Measurements from ENCODE around the gene SEMA3G. TPM values are rescaled to one million over a fixed set of nuclear protein-coding genes. Genes with fewer than 3 reads are reported as not detected.

SEMA3G gene
- total RNA-seq, 1 experiment from 2014 or later, result not detected

DNA sequence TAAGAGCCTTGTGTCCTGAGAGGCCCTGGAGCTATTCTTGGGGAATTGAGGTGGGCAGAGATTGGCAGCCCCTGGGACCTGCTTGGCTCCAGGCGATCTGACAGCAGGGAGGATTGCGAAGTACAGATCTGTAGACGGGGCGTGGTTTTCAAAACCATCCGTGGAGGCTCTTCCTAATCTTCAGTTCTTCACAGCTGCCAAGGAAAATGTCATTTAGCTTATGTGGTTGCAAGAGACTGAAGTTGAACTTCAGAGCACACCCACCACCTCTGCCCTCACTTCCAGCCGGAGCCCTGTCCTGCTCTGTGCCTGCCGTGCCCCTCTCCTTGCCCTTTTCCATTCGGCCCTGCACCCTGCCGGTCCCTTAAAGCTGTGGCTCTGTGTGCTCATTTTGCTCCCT, 23.4 kb upstream of the SEMA3G start:
- Histone ChIP-seq H3K27me3 (replicated peaks; ENCODE audit: insufficient read depth, low read depth, low read length, poor library complexity) (no peaks in the 10 kb centered on the region), H3K4me3 (ENCODE audit: low read depth, low read length, poor library complexity, severe bottlenecking) (no peak overlapping the region), H3K9me3 (ENCODE audit: low read depth, low read length, poor library complexity, severe bottlenecking) (no peaks in the 10 kb centered on the region), H3K27ac (ENCODE audit: low read depth, low read length, poor library complexity, severe bottlenecking) (no peak overlapping the region), H3K4me1 (ENCODE audit: insufficient read depth, low read length, poor library complexity, severe bottlenecking) (no peaks in the 10 kb centered on the region), H3K36me3 (ENCODE audit: insufficient read depth, low read length, poor library complexity, severe bottlenecking) (no peaks in the 10 kb centered on the region)
- POLR2A ChIA-PET (ENCODE audit: low non-redundant PET), result no interaction called here
- peak; percentile 14 for DNase-seq (ENCODE audit: low spot score)
- intact Hi-C loops (cut with micrococcal nuclease; ENCODE audit: unreplicated experiment), result no loop called here
- TF ChIP-seq, protein P1, sequence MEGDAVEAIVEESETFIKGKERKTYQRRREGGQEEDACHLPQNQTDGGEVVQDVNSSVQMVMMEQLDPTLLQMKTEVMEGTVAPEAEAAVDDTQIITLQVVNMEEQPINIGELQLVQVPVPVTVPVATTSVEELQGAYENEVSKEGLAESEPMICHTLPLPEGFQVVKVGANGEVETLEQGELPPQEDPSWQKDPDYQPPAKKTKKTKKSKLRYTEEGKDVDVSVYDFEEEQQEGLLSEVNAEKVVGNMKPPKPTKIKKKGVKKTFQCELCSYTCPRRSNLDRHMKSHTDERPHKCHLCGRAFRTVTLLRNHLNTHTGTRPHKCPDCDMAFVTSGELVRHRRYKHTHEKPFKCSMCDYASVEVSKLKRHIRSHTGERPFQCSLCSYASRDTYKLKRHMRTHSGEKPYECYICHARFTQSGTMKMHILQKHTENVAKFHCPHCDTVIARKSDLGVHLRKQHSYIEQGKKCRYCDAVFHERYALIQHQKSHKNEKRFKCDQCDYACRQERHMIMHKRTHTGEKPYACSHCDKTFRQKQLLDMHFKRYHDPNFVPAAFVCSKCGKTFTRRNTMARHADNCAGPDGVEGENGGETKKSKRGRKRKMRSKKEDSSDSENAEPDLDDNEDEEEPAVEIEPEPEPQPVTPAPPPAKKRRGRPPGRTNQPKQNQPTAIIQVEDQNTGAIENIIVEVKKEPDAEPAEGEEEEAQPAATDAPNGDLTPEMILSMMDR (conservative IDR thresholded peaks at IDR 0.05; ENCODE audit: low read depth, low read length), result no peak
- no peak for TF ChIP-seq EZH2 (IDR thresholded peaks at IDR 0.05; ENCODE audit: borderline replicate concordance, low read depth, low read length, poor library complexity, severe bottlenecking)
- BruUV-seq (replicated peaks), result no TSS peak
- CTCF ChIA-PET, result no interaction called here

DNA sequence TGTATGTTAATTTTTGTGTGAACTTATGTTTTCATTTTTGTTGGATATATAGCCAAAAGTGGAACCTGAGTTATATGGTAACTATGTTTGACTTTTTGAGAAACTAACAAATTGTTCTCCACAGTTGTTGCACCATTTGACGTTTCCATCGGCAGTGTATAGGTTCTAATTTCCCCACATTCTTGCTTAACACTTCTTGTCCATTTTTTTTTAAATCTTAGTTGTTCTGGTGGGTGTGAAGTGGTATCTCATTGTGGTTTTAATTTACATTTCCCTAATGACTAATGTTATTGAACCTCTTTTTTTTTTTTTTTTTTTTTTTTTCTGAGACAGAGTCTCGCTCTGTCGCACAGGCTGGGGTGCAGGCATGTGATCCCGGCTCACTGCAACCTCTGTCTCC, 18.5 kb upstream of the SEMA3G start:
- Histone ChIP-seq H3K36me3 (ENCODE audit: insufficient read depth, low read length, poor library complexity, severe bottlenecking) (peaks cover 4% of the 10 kb centered on the region), H3K9me3 (ENCODE audit: low read depth, low read length, poor library complexity, severe bottlenecking) (no peaks in the 10 kb centered on the region), H3K4me3 (ENCODE audit: low read depth, low read length, poor library complexity, severe bottlenecking) (no peak overlapping the region), H3K27ac (ENCODE audit: low read depth, low read length, poor library complexity, severe bottlenecking) (no peak overlapping the region), H3K27me3 (replicated peaks; ENCODE audit: insufficient read depth, low read depth, low read length, poor library complexity) (no peaks in the 10 kb centered on the region), H3K4me1 (ENCODE audit: insufficient read depth, low read length, poor library complexity, severe bottlenecking) (no peaks in the 10 kb centered on the region)
- no TSS peak for BruUV-seq (replicated peaks)
- ChIA-PET POLR2A (ENCODE audit: low non-redundant PET) (no interaction called here), CTCF (no interaction called here)
- intact Hi-C loops (cut with micrococcal nuclease; ENCODE audit: unreplicated experiment), result no loop called here
- TF ChIP-seq EZH2 (IDR thresholded peaks at IDR 0.05; ENCODE audit: borderline replicate concordance, low read depth, low read length, poor library complexity, severe bottlenecking), result no peak
- TF ChIP-seq, protein P1 (conservative IDR thresholded peaks at IDR 0.05; ENCODE audit: low read depth, low read length), result no peak
- DNase-seq (ENCODE audit: low spot score), result no peak

- H3K36me3 ChIP-seq (ENCODE audit: insufficient read depth, low read length, poor library complexity, severe bottlenecking), result peaks cover 11% of the 10 kb centered on the region
- CTCF ChIA-PET, result no interaction called here
Observed at GRCh38 chr3:52461874-52462273, 17.0 kb upstream of the SEMA3G start.

More at GRCh38 chr3:52461874-52462273, 17.0 kb upstream of the SEMA3G start:
- Histone ChIP-seq H3K27ac (ENCODE audit: low read depth, low read length, poor library complexity, severe bottlenecking) (no peak overlapping the region), H3K27me3 (replicated peaks; ENCODE audit: insufficient read depth, low read depth, low read length, poor library complexity) (no peaks in the 10 kb centered on the region), H3K4me1 (ENCODE audit: insufficient read depth, low read length, poor library complexity, severe bottlenecking) (peaks cover 2% of the 10 kb centered on the region), H3K9me3 (ENCODE audit: low read depth, low read length, poor library complexity, severe bottlenecking) (no peaks in the 10 kb centered on the region), H3K4me3 (ENCODE audit: low read depth, low read length, poor library complexity, severe bottlenecking) (no peak overlapping the region)
- POLR2A ChIA-PET (ENCODE audit: low non-redundant PET), result no interaction called here
- no peak for TF ChIP-seq EZH2 (IDR thresholded peaks at IDR 0.05; ENCODE audit: borderline replicate concordance, low read depth, low read length, poor library complexity, severe bottlenecking)
- TF ChIP-seq, protein P1 (conservative IDR thresholded peaks at IDR 0.05; ENCODE audit: low read depth, low read length), result no peak
- intact Hi-C loops (cut with micrococcal nuclease; ENCODE audit: unreplicated experiment), result no loop called here
- no peak for DNase-seq (ENCODE audit: low spot score)
- BruUV-seq (replicated peaks), result no TSS peak
